K562 treated with DMSO at 1 percent for 24 hours (cell line): ENCODE results near the gene ARHGAP10. TPM values are rescaled to one million over a fixed set of nuclear protein-coding genes. Genes with fewer than 3 reads are reported as not detected.

ENCODE experiments used
- total RNA-seq: library from RNA; unstranded; fragments of 300-600 nt; gene quantifications from 2 replicates; pipeline ENCODE4 v1.2.3, GENCODE V29; 2022; ENCODE audit warnings: low read depth; ENCODE audit not compliant: insufficient read depth

ARHGAP10 gene
- 0.27 and 0.67 TPM in 2 replicates for total RNA-seq

DNA sequence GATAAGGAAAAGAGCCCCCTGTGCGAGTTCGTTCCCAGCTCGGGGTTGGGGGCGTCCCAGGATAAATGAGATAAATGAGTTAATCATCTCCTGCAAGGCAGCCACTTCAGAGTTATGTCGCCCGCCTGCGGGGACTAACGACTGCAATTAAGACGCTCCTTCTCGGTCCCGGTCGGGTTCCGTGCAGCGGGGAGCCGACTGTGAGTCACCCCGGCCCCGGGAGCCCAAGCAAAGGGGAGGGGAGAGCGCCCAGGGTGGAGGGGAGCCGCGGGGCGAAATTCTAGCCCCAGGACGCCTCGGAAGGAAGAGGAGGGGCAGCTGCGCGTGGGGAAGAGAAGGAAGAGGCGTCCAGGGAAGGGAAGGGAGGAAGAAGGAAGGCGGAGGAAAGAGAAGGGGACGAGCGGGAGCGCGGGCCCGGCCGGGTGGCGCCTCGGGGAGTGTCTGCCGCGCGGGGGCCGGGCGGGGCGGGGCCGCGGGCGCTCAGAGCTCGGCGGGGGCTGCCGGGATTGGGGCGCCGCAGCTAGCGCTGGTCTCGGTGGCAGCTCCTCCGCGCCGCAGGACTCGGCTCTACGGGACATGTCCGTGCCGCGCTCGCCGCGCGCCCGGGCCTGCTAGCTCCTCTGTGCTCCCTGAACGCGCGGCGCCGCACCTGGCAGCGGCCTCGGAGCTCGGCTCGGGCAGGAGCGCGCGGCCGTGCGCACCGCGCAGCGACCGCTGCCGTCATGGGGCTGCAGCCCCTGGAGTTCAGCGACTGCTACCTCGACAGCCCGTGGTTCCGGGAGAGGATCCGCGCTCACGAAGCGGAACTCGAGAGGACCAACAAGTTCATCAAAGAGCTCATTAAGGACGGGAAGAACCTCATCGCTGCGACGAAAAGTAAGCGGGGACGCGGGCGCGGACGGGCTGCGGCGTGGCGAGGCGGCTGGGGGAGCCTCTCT, at the start of gene ARHGAP10:
Gene ARHGAP10 (plus strand): TSS at position 509 of the 938 bp plus-strand sequence. CDS start 214 bp downstream, at position 723.

GRCh38 chr4:147683717-147684700, 47.9 kb upstream of the ARHGAP10 start, which contains the start of gene PRMT9:
Gene PRMT9, minus strand, starts transcription at chr4:147684163. Its CDS starts 176 bp downstream, at chr4:147683987.

Other genes starting within 250 kb of the ARHGAP10 start
- gene TMEM184C, start 114.7 kb upstream of the ARHGAP10 start, total RNA-seq = 14.5 and 15.9 TPM in 2 replicates
- 4.5 and 4.9 TPM in 2 replicates for gene PRMT9, start 47.9 kb upstream of the ARHGAP10 start, total RNA-seq